CD14-positive monocyte (primary cell): ENCODE results near the gene COX6B1. TPM values are rescaled to one million over a fixed set of nuclear protein-coding genes. Genes with fewer than 3 reads are reported as not detected.

Experiments used
- DNase-seq, 3 donors: peaks; one replicate each; pipeline ENCODE4 v3.0.0-alpha.2; 2011 to 2022
- H2AFZ ChIP-seq: 2 replicates; pipeline ENCODE4 v1.6.0; 2012; ENCODE audit warnings: mild to moderate bottlenecking, low read depth, low read length, inconsistent platforms; ENCODE audit not compliant: insufficient read depth, poor library complexity, severe bottlenecking
- H3K27ac ChIP-seq, 2 donors: 1 replicate in 1 of 2; 2 replicates in 1 of 2; pipeline ENCODE4 v1.5.1; 2012 to 2013; ENCODE audit warnings: low read length in 2 of 2, control low read depth in 1 of 2, inconsistent platforms in 1 of 2, low read depth in 1 of 2, mild to moderate bottlenecking in 1 of 2
- H3K27me3 ChIP-seq, 2 donors: one replicate each; pipeline versions ENCODE4 v1.6.0 to v1.6.1; 2011 to 2013; ENCODE audit warnings: low read length in 2 of 2; ENCODE audit not compliant: control insufficient read depth in 2 of 2, insufficient read depth in 2 of 2
- H3K36me3 ChIP-seq, 2 donors: replicated peaks in 1 of 2; 1 replicate in 1 of 2; 2 replicates in 1 of 2; pipeline versions ENCODE4 v1.5.1 to v1.6.1; 2012 to 2013; ENCODE audit warnings: low read length in 2 of 2, control low read depth in 1 of 2, inconsistent platforms in 1 of 2, mild to moderate bottlenecking in 1 of 2; ENCODE audit not compliant: insufficient read depth in 2 of 2, control insufficient read depth in 1 of 2
- H3K4me1 ChIP-seq, 2 donors: 1 replicate in 1 of 2; 2 replicates in 1 of 2; pipeline versions ENCODE4 v1.5.1 to v1.6.1; 2012 to 2013; ENCODE audit warnings: low read length in 2 of 2, control low read depth in 1 of 2, inconsistent platforms in 1 of 2, mild to moderate bottlenecking in 1 of 2, moderate library complexity in 1 of 2; ENCODE audit not compliant: insufficient read depth in 2 of 2, control insufficient read depth in 1 of 2
- H3K4me2 ChIP-seq: replicated peaks from 2 replicates; pipeline ENCODE3; 2012; ENCODE audit warnings: low read length, moderate library complexity, mild to moderate bottlenecking; ENCODE audit not compliant: poor library complexity, severe bottlenecking; ENCODE audit errors: extremely low read depth
- H3K4me3 ChIP-seq, 3 experiments: fragments of 200-600 bp in 1 of 3; sonication (generic) in 1 of 3; replicated peaks in 1 of 3; 1 replicate in 2 of 3; 2 replicates in 1 of 3; pipeline ENCODE4 v1.5.1; 2011 to 2013; ENCODE audit warnings: low read length in 3 of 3, mild to moderate bottlenecking in 3 of 3, control low read depth in 2 of 3, low read depth in 2 of 3, inconsistent platforms in 1 of 3, moderate library complexity in 1 of 3
- H3K79me2 ChIP-seq: 2 replicates; pipeline ENCODE4 v1.6.0; 2012; ENCODE audit warnings: mild to moderate bottlenecking, control low read depth, inconsistent platforms, low read length, moderate library complexity; ENCODE audit not compliant: insufficient read depth
- H3K9ac ChIP-seq: 2 replicates; pipeline ENCODE4 v1.6.0; 2017; ENCODE audit warnings: low read length, mild to moderate bottlenecking; ENCODE audit not compliant: insufficient read depth, poor library complexity, severe bottlenecking
- H3K9me3 ChIP-seq, 2 donors: replicated peaks in 1 of 2; 1 replicate in 1 of 2; 2 replicates in 1 of 2; pipeline versions ENCODE4 v1.5.1 to v1.6.1; 2012 to 2013; ENCODE audit warnings: low read length in 2 of 2, control low read depth in 1 of 2; ENCODE audit not compliant: control insufficient read depth in 1 of 2, insufficient read depth in 1 of 2
- H4K20me1 ChIP-seq: 2 replicates; pipeline ENCODE4 v1.6.0; 2012; ENCODE audit warnings: mild to moderate bottlenecking, low read length, control low read depth, moderate library complexity; ENCODE audit not compliant: insufficient read depth
- H3K27ac Mint-ChIP-seq, 7 donors: one replicate each; pipeline ENCODE4 v1.8.0; 2020; ENCODE audit warnings: mild to moderate bottlenecking in 7 of 7, mixed read lengths in 7 of 7, moderate library complexity in 6 of 7, inconsistent platforms in 2 of 7
- H3K27me3 Mint-ChIP-seq, 3 donors: one replicate each; pipeline ENCODE4 v1.8.0; 2021 to 2022; ENCODE audit warnings: low read depth in 3 of 3, mild to moderate bottlenecking in 3 of 3, mixed read lengths in 3 of 3, moderate library complexity in 3 of 3, inconsistent platforms in 1 of 3
- H3K36me3 Mint-ChIP-seq, 2 donors: one replicate each; pipeline ENCODE4 v1.8.0; 2020; ENCODE audit warnings: mixed read lengths in 2 of 2, inconsistent platforms in 1 of 2, mild to moderate bottlenecking in 1 of 2
- H3K4me1 Mint-ChIP-seq: one replicate; pipeline ENCODE4 v1.8.0; 2020; ENCODE audit warnings: mild to moderate bottlenecking, mixed read lengths
- H3K4me3 Mint-ChIP-seq, 2 donors: one replicate each; pipeline ENCODE4 v1.8.0; 2020; ENCODE audit warnings: mild to moderate bottlenecking in 2 of 2, mixed read lengths in 2 of 2, moderate library complexity in 1 of 2
- H3K9me3 Mint-ChIP-seq, 7 donors: one replicate each; pipeline ENCODE4 v1.8.0; 2020 to 2022; ENCODE audit warnings: mixed read lengths in 7 of 7, mild to moderate bottlenecking in 6 of 7, moderate library complexity in 6 of 7, inconsistent platforms in 2 of 7
- CTCF ChIP-seq: fragments of 200-600 bp; IDR thresholded peaks from one replicate; pipeline ENCODE4 v1.8.0; 2022; ENCODE audit warnings: antibody characterized with exemption, mild to moderate bottlenecking
- WGBS: methylation state at CpG from one replicate; pipeline ENCODE4 v1.1.5; 2013; ENCODE audit warnings: missing lambda C conversion rate; ENCODE audit not compliant: insufficient coverage; 5-methylcytosine and 5-hydroxymethylcytosine counted together
- intact Hi-C, 2 donors: fragments of 100-400 bp; cut with micrococcal nuclease; formaldehyde crosslinking; loops; one replicate each; pipeline versions ENCODE4 v1.15.0 to v1.15.1; 2023
- polyA plus RNA-seq, 3 donors: library from polyadenylated mRNA; depleted of rRNA in 1 of 3; unstranded in 2 of 3; stranded (reverse) in 1 of 3; fragments of 300-500 nt in 2 of 3; fragments of >200 nt in 1 of 3; fragmentation: Illumina TruSeq in 2 of 3; gene quantifications; 1 replicate in 2 of 3; 2 replicates in 1 of 3; pipeline ENCODE4 v1.2.3, GENCODE V29; 2012 to 2021

The COX6B1 gene
- polyA plus RNA-seq, 3 donors, result 611 to 948 (median 825) TPM

DNA sequence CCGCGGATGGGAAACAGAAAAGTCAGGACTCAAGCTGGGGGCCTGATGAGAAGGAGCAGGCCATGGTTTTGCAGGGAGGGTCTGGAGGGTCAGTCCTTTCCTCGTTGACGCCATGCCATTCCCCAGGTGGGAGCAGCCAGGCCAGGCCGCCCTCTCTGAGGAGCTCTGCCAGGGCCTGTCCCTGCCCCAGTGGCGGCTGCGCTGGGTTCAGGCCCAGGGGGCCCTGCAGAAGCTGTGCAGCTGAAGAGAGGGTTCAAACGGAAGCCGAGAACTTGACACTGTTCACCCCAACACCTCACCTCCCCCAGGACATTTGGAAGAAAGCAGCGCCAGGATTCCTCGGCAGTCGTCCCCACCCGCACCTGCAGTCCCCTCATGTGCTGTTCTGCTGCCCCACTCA is 25.4 kb upstream of the COX6B1 start:
- 96% methylated on average over 11 of the region's 13 CpGs for WGBS
- peaks cover 0 to 3% (median 1%) of the 10 kb centered on the region in 3 donors for H3K27me3 Mint-ChIP-seq

GRCh38 chr19:35623327-35624010 is 24.7 kb upstream of the COX6B1 start:
- WGBS, result 88% methylated on average over 2 of the region's 6 CpGs
- H3K9me3 ChIP-seq, result no peaks in the 10 kb centered on the region
- Mint-ChIP-seq H3K36me3 (peaks cover 8 to 23% of the 10 kb centered on the region in 2 donors), H3K4me1 (peaks cover 5% of the 10 kb centered on the region), H3K27me3 (peaks cover 0 to 3% (median 1%) of the 10 kb centered on the region in 3 donors), H3K4me3 (no peak overlapping the region), H3K27ac (no peak overlapping the region), H3K9me3 (peaks cover 0 to 3% (median 0%) of the 10 kb centered on the region in 7 donors)
- peaks cover 5 to 7% of the 10 kb centered on the region in 2 donors for H3K36me3 ChIP-seq
- no peak overlapping the region for H3K9ac ChIP-seq
- H3K79me2 ChIP-seq, result no peaks in the 10 kb centered on the region
- no peak overlapping the region for H2AFZ ChIP-seq
- peaks cover 7 to 8% of the 10 kb centered on the region in 2 donors for H3K4me1 ChIP-seq
- DNase-seq, result no peak
- no peak for TF ChIP-seq CTCF
- H3K4me3 ChIP-seq, result no peak overlapping the region
- intact Hi-C loops, result no loop called here
- no peak overlapping the region for H3K4me2 ChIP-seq
- H4K20me1 ChIP-seq, result no peaks in the 10 kb centered on the region
- no peak overlapping the region for H3K27ac ChIP-seq
- H3K27me3 ChIP-seq, result no peaks in the 10 kb centered on the region

More for the DNA sequence above, 25.4 kb upstream of the COX6B1 start:
- no peak overlapping the region for H3K4me2 ChIP-seq
- intact Hi-C loops, result no loop called here
- no peaks in the 10 kb centered on the region for H3K27me3 ChIP-seq
- H4K20me1 ChIP-seq, result no peaks in the 10 kb centered on the region
- H3K9me3 ChIP-seq, result no peaks in the 10 kb centered on the region
- no peak for TF ChIP-seq CTCF
- peaks cover under 1 to 1% of the 10 kb centered on the region in 2 donors for H3K4me1 ChIP-seq
- DNase-seq, result no peak
- peaks cover 5 to 11% of the 10 kb centered on the region in 2 donors for H3K36me3 ChIP-seq
- H3K79me2 ChIP-seq, result no peaks in the 10 kb centered on the region
- H3K4me1 Mint-ChIP-seq, result no peaks in the 10 kb centered on the region
- no peak overlapping the region for H2AFZ ChIP-seq
- H3K27ac ChIP-seq, result no peak overlapping the region
- no peak overlapping the region for H3K4me3 Mint-ChIP-seq
- H3K27ac Mint-ChIP-seq, result peak overlapping the region in 1 of 7 donors; percentile 42
- no peak overlapping the region for H3K9ac ChIP-seq
- no peak overlapping the region for H3K4me3 ChIP-seq
- peaks cover 0 to 3% (median 0%) of the 10 kb centered on the region in 7 donors for H3K9me3 Mint-ChIP-seq
- H3K36me3 Mint-ChIP-seq, result peaks cover 8 to 23% of the 10 kb centered on the region in 2 donors
